SIG-M5 treated with dmso at 0.1 percent for 504 hours (cell line): Measurements from ENCODE around the gene RANBP3.

Experiments used
- DNase-seq: peaks from one replicate; lab custom pipeline; 2025; ENCODE audit not compliant: unreplicated experiment; lab: John Stamatoyannopoulos, UW

RANBP3 gene

GRCh38 chr19:5929179-5929578 is 48.8 kb downstream of the RANBP3 start:
- no peak for DNase-seq

- no peak for DNase-seq
Observed at GRCh38 chr19:5927441-5927821, 50.5 kb downstream of the RANBP3 start.

GRCh38 chr19:5926641-5927440 is 51.1 kb downstream of the RANBP3 start:
- DNase-seq = no peak

- no peak for DNase-seq
Observed at GRCh38 chr19:5925830-5926427, 52.0 kb downstream of the RANBP3 start.

GRCh38 chr19:5923356-5923755 is 54.6 kb downstream of the RANBP3 start:
- DNase-seq = no peak

- no peak for DNase-seq
Observed at GRCh38 chr19:5922161-5922545, 55.8 kb downstream of the RANBP3 start.

- no peak for DNase-seq
Observed at GRCh38 chr19:5921516-5922160, 56.3 kb downstream of the RANBP3 start.

GRCh38 chr19:5918463-5919079 is 59.4 kb downstream of the RANBP3 start:
- DNase-seq = no peak

- DNase-seq = no peak
Observed at GRCh38 chr19:5917431-5918107, 60.4 kb downstream of the RANBP3 start.

- no peak for DNase-seq
Observed at GRCh38 chr19:5916181-5916708, 61.7 kb downstream of the RANBP3 start.

GRCh38 chr19:5915782-5916165 is 62.2 kb downstream of the RANBP3 start:
- no peak for DNase-seq

- DNase-seq = no peak
Observed at GRCh38 chr19:5914946-5915781, 62.8 kb downstream of the RANBP3 start.

- no peak for DNase-seq
Observed at GRCh38 chr19:5914358-5914774, 63.6 kb downstream of the RANBP3 start.

GRCh38 chr19:5913739-5914357 is 64.1 kb downstream of the RANBP3 start, which contains the start of gene CAPS:
Gene CAPS, plus strand, starts transcription at chr19:5914254. Its CDS starts 153 bp downstream, at chr19:5914407.
- peak; percentile 7 for DNase-seq

GRCh38 chr19:5911366-5911765 is 66.6 kb downstream of the RANBP3 start:
- DNase-seq = no peak

- no peak for DNase-seq
Observed at GRCh38 chr19:5910638-5910907, 67.4 kb downstream of the RANBP3 start.

GRCh38 chr19:5908773-5909442 is 69.0 kb downstream of the RANBP3 start:
- no peak for DNase-seq

- no peak for DNase-seq
Observed at GRCh38 chr19:5907241-5907640, 70.7 kb downstream of the RANBP3 start.

- no peak for DNase-seq
Observed at GRCh38 chr19:5905114-5905778, 72.7 kb downstream of the RANBP3 start.
